Measurements from ENCODE around the gene OPCML. TPM values are rescaled to one million over a fixed set of nuclear protein-coding genes. Genes with fewer than 3 reads are reported as not detected.

Gene OPCML
- total and polyA plus RNA-seq, 4 donors, result under 0.01 to 0.01 TPM; not detected in 2

GRCh38 chr11:133311230-133311629 is 221.1 kb downstream of the OPCML start:
- no peaks in the 10 kb centered on the region for H3K4me1 ChIP-seq (ENCODE audit: control insufficient read depth in 4 of 4, insufficient read depth in 4 of 4, low read length in 3 of 4)
- 56% methylated on average over 1 of the region's 1 CpG for WGBS
- H3K9ac ChIP-seq (ENCODE audit: low read depth in 1 of 2, low read length in 2 of 2), result no peak overlapping the region
- H3K4me3 ChIP-seq (ENCODE audit: low read depth in 1 of 3, low read length in 3 of 3), result no peak overlapping the region
- H3K36me3 ChIP-seq (ENCODE audit: control insufficient read depth in 4 of 4, insufficient read depth in 3 of 4, low read depth in 1 of 4, low read length in 3 of 4), result no peaks in the 10 kb centered on the region
- H3K27me3 ChIP-seq (ENCODE audit: control insufficient read depth in 4 of 4, insufficient read depth in 4 of 4, low read length in 3 of 4), result no peaks in the 10 kb centered on the region
- peaks cover 0 to 2% (median 0%) of the 10 kb centered on the region in 4 donors for H3K9me3 ChIP-seq (ENCODE audit: control insufficient read depth in 4 of 4, low read length in 3 of 4)
- DNase-seq (ENCODE audit: low spot score), result no peak
- H3K27ac ChIP-seq (ENCODE audit: low read depth in 1 of 2, low read length in 2 of 2), result no peak overlapping the region
- TF ChIP-seq MAX (IDR thresholded peaks at IDR 0.05) (no peak), RXRA (IDR thresholded peaks at IDR 0.05) (no peak), FOXA1 (IDR thresholded peaks at IDR 0.05) (no peak), GABPA (IDR thresholded peaks at IDR 0.05 in 1 of 2, conservative IDR thresholded peaks at IDR 0.05 in 1 of 2) (no peak), SP1 (IDR thresholded peaks at IDR 0.05) (no peak), YY1 (IDR thresholded peaks at IDR 0.05) (no peak), ATF3 (IDR thresholded peaks at IDR 0.05) (no peak), CTCF (IDR thresholded peaks at IDR 0.05; ENCODE audit: low read depth, low read length, missing input control) (no peak), JUND (IDR thresholded peaks at IDR 0.05) (no peak), HNF4G (IDR thresholded peaks at IDR 0.05) (no peak), ZBTB33 (IDR thresholded peaks at IDR 0.05) (no peak), NR2F2 (IDR thresholded peaks at IDR 0.05) (no peak), FOXA2 (IDR thresholded peaks at IDR 0.05) (no peak), HNF4A (conservative IDR thresholded peaks at IDR 0.05) (no peak), TAF1 (conservative IDR thresholded peaks at IDR 0.05) (no peak), REST (IDR thresholded peaks at IDR 0.05) (no peak), EGR1 (IDR thresholded peaks at IDR 0.05; ENCODE audit: low read depth in 2 of 2) (no peak), RAD21 (IDR thresholded peaks at IDR 0.05) (no peak)
